Neural cell (in vitro differentiated cells): ENCODE data around the gene POM121C. TPM values are rescaled to one million over a fixed set of nuclear protein-coding genes. Genes with fewer than 3 reads are reported as not detected.
"Not testable (repeated sequence)": the region's sequence is repeated elsewhere in the genome, so short reads cannot be mapped to it uniquely, and the experiment has no call there.

Source experiments
- H2AFZ ChIP-seq: fragments of 200-600, 300-800 bp; sonication (generic), shearing (Covaris generic); 2 replicates; pipeline ENCODE4 v1.6.0; 2014; ENCODE audit warnings: low read depth, mild to moderate bottlenecking, antibody characterized with exemption, low read length, moderate library complexity
- H3F3A ChIP-seq: fragments of 200-600 bp; shearing (Covaris generic); 2 replicates; pipeline ENCODE4 v1.6.1; 2016; ENCODE audit warnings: mild to moderate bottlenecking, moderate library complexity, mixed read lengths, antibody characterized with exemption, low read length; ENCODE audit not compliant: insufficient read depth, poor library complexity, severe bottlenecking
- H3K27ac ChIP-seq: fragments of 200-600, 300-800 bp; sonication (generic), shearing (Covaris generic); 2 replicates; pipeline ENCODE4 v1.5.1; 2014; ENCODE audit warnings: mild to moderate bottlenecking, low read length, moderate library complexity
- H3K27me3 ChIP-seq: fragments of 300-800, 200-600 bp; sonication (generic), shearing (Covaris generic); 2 replicates; pipeline ENCODE4 v1.6.0; 2014; ENCODE audit warnings: mild to moderate bottlenecking, low read depth, low read length, moderate library complexity; ENCODE audit not compliant: insufficient read depth
- H3K36me3 ChIP-seq: fragments of 300-800, 200-600 bp; sonication (generic), shearing (Covaris generic); 2 replicates; pipeline ENCODE4 v1.5.1; 2014; ENCODE audit warnings: mild to moderate bottlenecking, antibody characterized with exemption, low read length, moderate library complexity; ENCODE audit not compliant: insufficient read depth
- H3K4me2 ChIP-seq: fragments of 300-800, 200-600 bp; sonication (generic), shearing (Covaris generic); 2 replicates; pipeline ENCODE4 v1.6.0; 2014; ENCODE audit warnings: mild to moderate bottlenecking, low read length
- H3K4me3 ChIP-seq: fragments of 300-800, 200-600 bp; sonication (generic), shearing (Covaris generic); 2 replicates; pipeline ENCODE4 v1.5.1; 2014; ENCODE audit warnings: mild to moderate bottlenecking, low read length, moderate library complexity
- H3K79me2 ChIP-seq: fragments of 200-600 bp; shearing (Covaris generic); replicated peaks from 2 replicates; pipeline ENCODE4 v1.6.0; 2014; ENCODE audit warnings: mild to moderate bottlenecking, low read length, moderate library complexity; ENCODE audit not compliant: insufficient read depth
- H3K9ac ChIP-seq: fragments of 300-800, 200-600 bp; sonication (generic), shearing (Covaris generic); 2 replicates; pipeline ENCODE4 v1.6.1; 2016; ENCODE audit warnings: mild to moderate bottlenecking, low read length, mixed read lengths
- H3K9me2 ChIP-seq: fragments of 200-600 bp; shearing (Covaris generic); 2 replicates; pipeline ENCODE4 v1.6.1; 2016; ENCODE audit warnings: mild to moderate bottlenecking, low read length, mixed read lengths; ENCODE audit not compliant: insufficient read depth
- H3K9me3 ChIP-seq: fragments of 200-600, 300-800 bp; sonication (generic), shearing (Covaris generic); 2 replicates; pipeline ENCODE4 v1.6.1; 2016; ENCODE audit warnings: mild to moderate bottlenecking, mixed run types, low read length, moderate library complexity, mixed read lengths
- H4K20me1 ChIP-seq: fragments of 200-600 bp; shearing (Covaris generic); 2 replicates; pipeline ENCODE4 v1.6.1; 2016; ENCODE audit warnings: mild to moderate bottlenecking, mixed run types; ENCODE audit not compliant: insufficient read depth
- CTCF ChIP-seq: fragments of 450-650 bp; IDR thresholded peaks from 2 replicates; pipeline ENCODE4 v1.5.1; 2014; ENCODE audit warnings: antibody characterized with exemption, mild to moderate bottlenecking, moderate library complexity; ENCODE audit not compliant: poor library complexity, severe bottlenecking
- EP300 ChIP-seq: fragments of 450-650 bp; conservative IDR thresholded peaks from 2 replicates; pipeline ENCODE4 v1.6.1; 2014; ENCODE audit warnings: antibody characterized with exemption, mild to moderate bottlenecking, moderate library complexity; ENCODE audit not compliant: poor library complexity, severe bottlenecking
- EZH2 ChIP-seq: fragments of 200-600, 300-800 bp; shearing (Covaris generic), sonication (generic); IDR thresholded peaks from 2 replicates; pipeline ENCODE4 v1.6.1; 2014; ENCODE audit warnings: antibody characterized with exemption, low read length, borderline replicate concordance, mild to moderate bottlenecking; ENCODE audit not compliant: insufficient read depth, poor library complexity, severe bottlenecking
- MXI1 ChIP-seq: fragments of 450-650 bp; conservative IDR thresholded peaks from 2 replicates; pipeline ENCODE4 v1.6.1; 2014; ENCODE audit warnings: antibody characterized with exemption, mild to moderate bottlenecking; ENCODE audit not compliant: poor library complexity, severe bottlenecking
- POLR2AphosphoS5 ChIP-seq: IDR thresholded peaks from 2 replicates; pipeline ENCODE4 v1.6.1; 2012
- RAD21 ChIP-seq: fragments of 450-650 bp; conservative IDR thresholded peaks from 2 replicates; pipeline ENCODE4 v1.6.1; 2014; ENCODE audit warnings: antibody characterized with exemption, mild to moderate bottlenecking, moderate library complexity
- REST ChIP-seq: IDR thresholded peaks from 2 replicates; pipeline ENCODE4 v1.6.1; 2012; ENCODE audit warnings: borderline replicate concordance
- SMC3 ChIP-seq: fragments of 450-650 bp; conservative IDR thresholded peaks from 2 replicates; pipeline ENCODE4 v1.6.1; 2014; ENCODE audit warnings: antibody characterized with exemption, mild to moderate bottlenecking, moderate library complexity; ENCODE audit not compliant: poor library complexity
- TAF1 ChIP-seq: IDR thresholded peaks from 2 replicates; pipeline ENCODE4 v1.6.1; 2012; ENCODE audit warnings: low read depth
- polyA minus RNA-seq: library from RNA; depleted of rRNA, polyadenylated mRNA; stranded (reverse); fragments of >200 nt; gene quantifications from 2 replicates; pipeline ENCODE4 v1.2.3, GENCODE V29; 2014
- polyA plus RNA-seq: library from polyadenylated mRNA; depleted of rRNA; stranded (reverse); fragments of >200 nt; gene quantifications from 2 replicates; pipeline ENCODE4 v1.2.3, GENCODE V29; 2014

POM121C gene
- polyA plus RNA-seq = 6.6 and 14.6 TPM in 2 replicates
- 34.5 and 34.6 TPM in 2 replicates for polyA minus RNA-seq

DNA sequence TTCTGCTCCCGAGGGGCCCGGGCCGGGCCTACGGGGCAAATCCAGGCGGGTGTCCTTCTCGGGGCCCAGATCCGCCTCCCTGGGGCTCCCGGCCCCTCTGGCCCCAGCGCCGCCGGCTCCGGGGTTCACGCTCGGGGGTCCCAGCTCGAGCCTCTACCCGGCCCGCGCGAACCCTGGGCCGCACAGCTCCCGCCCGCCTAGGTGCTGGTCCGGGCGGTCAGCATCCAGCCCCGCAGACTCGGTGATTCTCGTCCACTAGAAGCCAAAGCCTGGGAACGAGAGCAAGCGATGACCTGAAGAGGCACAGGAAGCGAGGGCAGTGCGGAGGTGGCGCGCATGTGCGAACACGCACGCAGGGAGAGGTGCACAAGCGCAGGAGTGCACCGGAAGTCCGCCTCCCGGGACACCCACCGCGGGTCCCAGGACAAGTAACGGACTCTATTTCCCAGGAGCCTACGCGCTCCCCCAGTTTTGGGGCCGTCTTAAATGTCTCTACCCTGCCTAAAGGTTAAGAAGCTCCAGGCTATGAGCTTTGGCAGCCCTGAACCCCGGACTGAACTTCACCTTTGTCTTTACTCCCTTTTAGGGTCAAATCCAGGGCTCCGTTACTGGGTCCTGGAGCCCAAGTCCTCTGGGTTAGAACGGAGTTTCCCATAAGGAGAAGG lies at the start of gene POM121C:
Gene POM121C, minus strand, starts transcription at position 321 of the 665 bp plus-strand sequence. CDS start 44,803 bp downstream, outside the sequence.
- H3K27me3 ChIP-seq, H3K4me2 ChIP-seq, H3F3A ChIP-seq, H3K36me3 ChIP-seq, H3K79me2 ChIP-seq, H3K9me3 ChIP-seq, H3K9me2 ChIP-seq, H4K20me1 ChIP-seq, H2AFZ ChIP-seq: not testable (repeated sequence)
- Histone ChIP-seq H3K27ac (peak within 1 kb of the TSS; percentile 44), H3K9ac (peak within 1 kb of the TSS; percentile 72), H3K4me3 (peak within 1 kb of the TSS; percentile 73)
- peak; percentile 85 for TF ChIP-seq MXI1
- TF ChIP-seq POLR2AphosphoS5 = peak; percentile 73
- TF ChIP-seq SMC3 = peak; percentile 25

DNA sequence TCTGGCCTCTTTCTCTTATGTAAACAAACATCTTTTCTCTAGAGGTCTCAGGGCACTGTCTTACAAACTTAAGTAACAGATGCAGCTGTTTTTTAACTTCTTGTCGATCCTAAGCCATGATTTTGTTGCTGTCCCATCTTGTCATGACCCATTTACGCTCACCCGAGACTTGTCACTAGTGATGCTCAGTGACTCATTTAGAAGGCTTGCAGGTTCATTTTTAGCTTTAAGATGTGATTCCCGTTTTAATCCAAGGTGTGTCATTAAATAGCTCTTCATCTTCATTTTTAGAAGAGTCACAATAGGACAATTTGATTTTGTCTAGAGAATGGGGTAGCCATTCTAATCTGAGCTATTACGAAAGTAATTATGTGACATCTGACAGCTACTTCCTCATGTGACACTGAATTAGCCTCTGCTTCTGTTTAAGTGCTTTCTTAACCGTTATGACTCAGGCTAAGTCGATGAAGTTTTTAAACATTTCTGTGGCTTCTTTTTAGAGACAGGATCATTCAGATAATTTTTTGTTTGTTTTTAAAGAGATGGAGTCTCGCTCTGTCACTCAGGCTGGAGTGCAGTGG lies 48.7 kb upstream of the POM121C start:
- Histone ChIP-seq H3K9me3 (no peaks in the 10 kb centered on the region), H3K27me3 (no peaks in the 10 kb centered on the region), H3K79me2 (no peaks in the 10 kb centered on the region), H3K4me2 (no peak overlapping the region), H4K20me1 (no peaks in the 10 kb centered on the region), H3K9ac (no peak overlapping the region), H3F3A (no peaks in the 10 kb centered on the region), H3K27ac (no peak overlapping the region), H2AFZ (no peak overlapping the region), H3K9me2 (no peaks in the 10 kb centered on the region), H3K36me3 (no peaks in the 10 kb centered on the region), H3K4me3 (no peak overlapping the region)
- no peak for TF ChIP-seq POLR2AphosphoS5
- TF ChIP-seq CTCF = no peak
- no peak for TF ChIP-seq EP300
- TF ChIP-seq RAD21 = no peak
- no peak for TF ChIP-seq SMC3
- TF ChIP-seq REST = no peak
- no peak for TF ChIP-seq EZH2

DNA sequence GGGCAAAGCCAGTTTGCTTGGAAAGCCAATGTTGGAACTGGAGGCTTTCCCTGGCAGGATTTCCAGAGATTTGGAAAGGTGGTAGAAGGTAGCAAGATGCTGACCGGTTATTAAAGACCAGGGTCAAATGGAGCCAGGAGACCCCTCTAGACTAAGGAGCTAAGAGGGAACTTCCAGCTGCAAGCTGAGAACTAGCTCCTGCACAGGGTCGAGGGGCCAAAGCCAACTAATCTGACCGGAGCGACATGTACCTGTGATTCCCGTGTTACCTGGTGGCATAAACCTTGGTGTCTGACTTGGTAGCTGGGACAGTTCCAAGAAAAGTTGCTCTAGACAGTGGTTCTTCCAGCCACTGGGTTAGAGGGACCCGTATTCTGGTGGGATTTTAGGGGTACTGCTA lies 47.8 kb upstream of the POM121C start:
- no peaks in the 10 kb centered on the region for H4K20me1 ChIP-seq
- H3K36me3 ChIP-seq = no peaks in the 10 kb centered on the region
- H3K9ac ChIP-seq = no peak overlapping the region
- TF ChIP-seq REST (no peak), POLR2AphosphoS5 (no peak), RAD21 (no peak), EZH2 (no peak), EP300 (no peak), SMC3 (no peak), CTCF (no peak), TAF1 (no peak), MXI1 (no peak)
- no peak overlapping the region for H2AFZ ChIP-seq
- H3K27ac ChIP-seq = no peak overlapping the region
- H3K4me2 ChIP-seq = no peak overlapping the region
- H3K79me2 ChIP-seq = no peaks in the 10 kb centered on the region
- no peak overlapping the region for H3K4me3 ChIP-seq
- H3K9me3 ChIP-seq = no peaks in the 10 kb centered on the region
- H3F3A ChIP-seq = no peaks in the 10 kb centered on the region
- H3K27me3 ChIP-seq = no peaks in the 10 kb centered on the region
- no peaks in the 10 kb centered on the region for H3K9me2 ChIP-seq
